HepG2 (cell line): Measurements from ENCODE around the gene TRPV4. TPM values are rescaled to one million over a fixed set of nuclear protein-coding genes. Genes with fewer than 3 reads are reported as not detected.

ENCODE experiments used
- ATAC-seq: fragments of 200-7000 bp; cut with Tn5 transposase; 3 replicates; pipeline ENCODE4 v1.9.1; 2020; ENCODE audit warnings: mild to moderate bottlenecking, moderate library complexity
- BruUV-seq: library from RNA; stranded (reverse); fragments of 400-500 nt; replicated peaks from 2 replicates; lab custom pipeline; 2021; lab: Mats Ljungman, UMichigan
- CTCF ChIA-PET: fragments of 300-600 bp; formaldehyde crosslinking; extraction: SDS; loops from one replicate; lab custom pipeline; 2021; ENCODE audit warnings: low total read pairs, inconsistent platforms, low intra/inter-chr PET ratio; lab: Yijun Ruan, JAX
- POLR2A ChIA-PET: fragments of 350-600 bp; sonication (Branson Sonifier 250); formaldehyde crosslinking; loops from one replicate; lab custom pipeline; 2020; ENCODE audit warnings: antibody characterized with exemption, inconsistent platforms; lab: Yijun Ruan, JAX
- DNase-seq: peaks from one replicate; pipeline ENCODE4 v3.0.0-alpha.2; 2015; ENCODE audit warnings: low spot score
- FAIRE-seq: peaks from 3 replicates; lab custom pipeline; 2011; peaks lifted over from hg19 to GRCh38; lab: Jason Lieb, UNC
- H2AFZ ChIP-seq: one replicate; pipeline ENCODE4 v1.6.1; 2011; ENCODE audit warnings: low read length, inconsistent platforms
- H3K27ac ChIP-seq: fragments of 300-600 bp; 3 replicates; pipeline ENCODE4 v1.8.0; 2011; ENCODE audit warnings: mixed run types, mild to moderate bottlenecking, mixed read lengths, low read length, inconsistent platforms; ENCODE audit not compliant: insufficient read depth; ENCODE audit errors: extremely low read length
- H3K27me3 ChIP-seq, 2 experiments: fragments of 200-600 bp in 1 of 2; 2 replicates in 1 of 2; 3 replicates in 1 of 2; pipeline versions ENCODE4 v1.6.0 to v1.8.0; 2011; ENCODE audit warnings: low read length in 2 of 2, mild to moderate bottlenecking in 2 of 2, moderate library complexity in 2 of 2, inconsistent platforms in 1 of 2; ENCODE audit not compliant: insufficient read depth in 2 of 2, control insufficient read depth in 1 of 2
- H3K36me3 ChIP-seq, 2 experiments: fragments of 200-600 bp in 1 of 2; replicated peaks in 1 of 2; 2 replicates in 1 of 2; 3 replicates in 1 of 2; pipeline versions ENCODE4 v1.5.1 to v1.8.0; 2011; ENCODE audit warnings: low read length in 2 of 2, inconsistent platforms in 1 of 2; ENCODE audit not compliant: insufficient read depth in 2 of 2, control insufficient read depth in 1 of 2
- H3K4me1 ChIP-seq: 2 replicates; pipeline ENCODE4 v1.5.1; 2012; ENCODE audit warnings: low read length, inconsistent platforms; ENCODE audit not compliant: insufficient read depth
- H3K4me2 ChIP-seq: 2 replicates; pipeline ENCODE4 v1.6.0; 2011; ENCODE audit warnings: low read depth, low read length, inconsistent platforms
- H3K4me3 ChIP-seq, 3 experiments: fragments of 200-600 bp in 1 of 3; sonication (generic), shearing (Covaris generic) in 1 of 3; replicated peaks in 1 of 3; 2 replicates each; pipeline ENCODE4 v1.5.1; 2011 to 2016; ENCODE audit warnings: low read length in 3 of 3, inconsistent platforms in 2 of 3, low read depth in 2 of 3, mild to moderate bottlenecking in 2 of 3, control low read depth in 1 of 3, mixed read lengths in 1 of 3; ENCODE audit not compliant: insufficient read depth in 1 of 3
- H3K79me2 ChIP-seq: one replicate; pipeline ENCODE4 v1.6.1; 2011; ENCODE audit warnings: low read length, inconsistent platforms; ENCODE audit not compliant: insufficient read depth
- H3K9ac ChIP-seq: 2 replicates; pipeline ENCODE4 v1.6.0; 2011; ENCODE audit warnings: mild to moderate bottlenecking, low read depth, low read length, inconsistent platforms; ENCODE audit not compliant: insufficient read depth
- H3K9me3 ChIP-seq: 2 replicates; pipeline ENCODE4 v1.5.1; 2012; ENCODE audit warnings: mild to moderate bottlenecking, low read length
- H4K20me1 ChIP-seq: 2 replicates; pipeline ENCODE4 v1.6.0; 2011; ENCODE audit warnings: inconsistent platforms, mild to moderate bottlenecking, low read length, moderate library complexity; ENCODE audit not compliant: insufficient read depth
- EHMT2 ChIP-seq: fragments of 200-600 bp; sonication (generic); IDR thresholded peaks from 2 replicates; pipeline ENCODE4 v1.7.0; 2017; ENCODE audit warnings: antibody characterized with exemption, low read depth, low read length, borderline replicate concordance
- ERF ChIP-seq: IDR thresholded peaks from 2 replicates; pipeline ENCODE4 v1.6.1; 2018; ENCODE audit warnings: missing biosample characterization, missing genetic modification reagents
- HBP1 ChIP-seq: IDR thresholded peaks from 2 replicates; pipeline ENCODE4 v1.6.1; 2016; ENCODE audit warnings: low read depth, control low read depth
- KMT2B ChIP-seq: IDR thresholded peaks from 2 replicates; pipeline ENCODE4 v1.6.1; 2016; ENCODE audit warnings: missing genetic modification reagents, missing compliant biosample characterization
- MTF2 ChIP-seq: sonication (generic); formaldehyde crosslinking; IDR thresholded peaks from 2 replicates; pipeline ENCODE4 v1.5.0; 2020; ENCODE audit warnings: missing genetic modification reagents, borderline replicate concordance
- SOX6 ChIP-seq, 2 experiments: fragments of 450-650 bp in 1 of 2; sonication (generic) in 1 of 2; formaldehyde crosslinking in 1 of 2; IDR thresholded peaks; 2 replicates each; pipeline versions ENCODE4 v1.4.0 to v1.6.1; 2017 to 2020; ENCODE audit warnings: antibody characterized with exemption in 1 of 2, mild to moderate bottlenecking in 1 of 2, missing genetic modification reagents in 1 of 2
- TRIM24 ChIP-seq: sonication (generic); formaldehyde crosslinking; IDR thresholded peaks from 2 replicates; pipeline ENCODE4 v1.8.0; 2022; ENCODE audit warnings: mild to moderate bottlenecking, missing genetic modification reagents
- ZFP37 ChIP-seq: sonication (generic); formaldehyde crosslinking; IDR thresholded peaks from 2 replicates; pipeline ENCODE4 v1.4.0; 2020; ENCODE audit warnings: missing genetic modification reagents, borderline replicate concordance
- ZIK1 ChIP-seq: sonication (generic); formaldehyde crosslinking; IDR thresholded peaks from 2 replicates; pipeline ENCODE4 v1.5.0; 2020; ENCODE audit warnings: mild to moderate bottlenecking, low read depth, missing genetic modification reagents, borderline replicate concordance
- ZNF263 ChIP-seq: sonication (generic); formaldehyde crosslinking; IDR thresholded peaks from 2 replicates; pipeline ENCODE4 v1.4.0; 2020; ENCODE audit warnings: missing genetic modification reagents
- ZNF292 ChIP-seq: sonication (generic); formaldehyde crosslinking; IDR thresholded peaks from 2 replicates; pipeline ENCODE4 v1.8.1; 2022; ENCODE audit warnings: mild to moderate bottlenecking, low read depth, missing genetic modification reagents, borderline replicate concordance
- ZNF615 ChIP-seq: sonication (generic); formaldehyde crosslinking; IDR thresholded peaks from 2 replicates; pipeline ENCODE4 v1.5.0; 2020; ENCODE audit warnings: mild to moderate bottlenecking, missing genetic modification reagents, borderline replicate concordance
- ZNF724P ChIP-seq: sonication (generic); formaldehyde crosslinking; IDR thresholded peaks from 2 replicates; pipeline ENCODE4 v1.8.0; 2022; ENCODE audit warnings: missing genetic modification reagents, borderline replicate concordance
- WGBS: methylation state at CpG from one replicate; pipeline ENCODE4 v1.1.6; 2017; ENCODE audit warnings: low lambda C conversion rate; 5-methylcytosine and 5-hydroxymethylcytosine counted together
- in situ Hi-C: cut with HindIII; loops from 2 replicates; pipeline ENCODE4 v1.10.0; 2017; ENCODE audit warnings: low pct_unique_long_range_greater_than_20kb; ENCODE audit not compliant: extremely low pct_ligation_motif_present
- intact Hi-C: fragments of 100-400 bp; cut with micrococcal nuclease; formaldehyde crosslinking; loops from one replicate; pipeline ENCODE4 v1.10.0; 2022; ENCODE audit not compliant: unreplicated experiment
- polyA plus RNA-seq, 8 experiments: library from polyadenylated mRNA; depleted of rRNA in 3 of 8; stranded (reverse) in 7 of 8; unstranded in 1 of 8; fragments of >200 nt; fragmentation: Illumina TruSeq in 4 of 8; extraction: Trizol in 4 of 8; gene quantifications; 2 replicates each; pipeline versions ENCODE4 v1.2.1 to v1.2.3, GENCODE V29; 2011 to 2016; ENCODE audit warnings: low read depth in 4 of 8, missing spikeins in 1 of 8, mixed read lengths in 1 of 8; ENCODE audit not compliant: insufficient read depth in 1 of 8
- total RNA-seq, 5 experiments: library from RNA; depleted of rRNA; stranded (reverse); fragments of >200 nt; fragmentation: Illumina TruSeq; extraction: Trizol; gene quantifications; 2 replicates each; pipeline ENCODE4 v1.2.3, GENCODE V29; 2016; ENCODE audit warnings: low read depth in 1 of 5
- TF ChIP-seq, protein P1 (sequence below): sonication (generic); formaldehyde crosslinking; IDR thresholded peaks from 2 replicates; pipeline ENCODE4 v1.8.1; 2022; ENCODE audit warnings: low read depth, mild to moderate bottlenecking, missing genetic modification reagents
- TF ChIP-seq, protein P2 (sequence below): sonication (generic); formaldehyde crosslinking; IDR thresholded peaks from 2 replicates; pipeline ENCODE4 v1.8.1; 2022; ENCODE audit warnings: mild to moderate bottlenecking, missing genetic modification reagents

TRPV4 gene
- total and polyA plus RNA-seq, 2 of the 13 experiments (the other 11 are each of a cell fraction or from before 2014, with no cell fraction given): 0.66 to 4.7 TPM

DNA sequence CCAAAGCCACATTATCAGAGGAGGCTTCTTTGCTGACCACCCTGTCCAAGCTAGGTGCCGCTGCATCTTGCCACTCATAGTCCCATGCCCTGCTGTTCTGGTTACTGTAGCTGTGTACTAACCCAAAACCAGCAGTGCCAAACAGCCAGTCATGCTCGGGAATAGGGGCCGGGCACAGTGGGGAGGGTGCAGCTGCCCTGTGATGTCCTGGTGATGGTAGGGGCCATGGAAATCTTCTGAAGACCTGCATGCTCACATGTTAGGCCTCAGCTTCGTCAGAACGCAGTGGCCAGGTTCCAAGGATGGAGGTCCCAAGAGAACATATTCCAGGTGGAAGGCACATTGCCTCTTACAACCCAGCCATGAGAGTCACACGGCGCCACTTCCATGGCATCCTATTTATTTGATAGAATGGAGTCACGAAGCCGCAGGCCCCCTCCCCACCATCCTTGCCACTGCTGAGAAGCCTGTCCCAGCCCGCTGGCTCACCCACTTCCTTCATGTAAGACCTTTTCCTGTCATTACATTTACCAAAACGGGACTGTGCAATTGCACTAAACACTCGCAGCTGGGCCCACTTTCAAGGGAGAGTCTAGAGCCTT is 71.0 kb downstream of the TRPV4 start (continued):
- TF ChIP-seq EHMT2 (no peak), KMT2B (CRISPR knock-in tag) (no peak), ZFP37 (CRISPR knock-in tag) (no peak)
- TF ChIP-seq, all 625 proteins: peak for 0

DNA sequence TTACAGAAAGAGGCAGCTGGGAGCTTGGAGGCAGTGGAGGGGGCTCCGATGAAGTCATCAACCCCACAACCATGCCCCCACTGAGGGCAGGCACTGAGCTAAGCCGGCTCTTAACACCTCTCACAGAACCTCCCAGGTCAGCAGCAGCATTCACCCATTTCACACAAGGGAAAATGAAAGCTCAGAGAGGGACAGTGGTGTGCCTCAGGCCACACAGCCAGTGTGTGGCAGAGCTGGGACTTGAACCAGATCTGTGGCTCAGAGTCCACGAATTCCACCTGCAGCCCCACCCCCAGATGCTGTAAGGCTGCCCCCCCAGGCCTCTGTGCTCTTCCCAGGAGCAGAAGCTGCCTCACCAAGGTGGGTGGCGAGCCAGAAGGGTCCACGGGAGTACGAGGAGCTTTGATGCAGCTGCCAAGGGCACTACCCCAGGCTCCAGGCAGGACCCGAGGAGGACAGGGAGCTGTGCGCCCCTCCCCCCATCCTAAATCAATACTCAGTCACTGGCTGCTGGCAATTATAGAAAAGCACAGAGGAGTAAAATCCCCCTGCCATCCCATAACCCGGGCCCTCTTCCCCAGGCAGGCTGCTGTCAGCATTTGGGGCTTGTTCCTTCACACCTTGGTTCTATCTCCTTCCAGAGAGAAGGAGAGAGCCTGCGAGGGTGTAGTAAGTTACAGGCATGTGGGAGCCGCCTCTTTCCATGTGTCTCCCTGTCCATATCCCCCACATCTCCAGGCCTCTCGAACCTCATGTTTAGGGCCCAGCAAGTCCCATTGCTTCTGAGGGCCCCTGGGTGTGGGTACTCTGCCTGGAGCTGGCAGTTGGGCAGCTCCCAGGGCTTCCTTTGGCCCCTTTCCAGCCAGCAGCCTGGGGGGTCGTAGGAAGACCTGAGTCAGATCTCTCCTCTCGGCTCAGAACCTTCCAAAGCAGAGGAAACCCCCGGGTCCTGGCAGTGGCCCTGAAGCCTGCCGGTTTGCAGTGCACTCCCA is 72.0 kb downstream of the TRPV4 start:
- no peak for FAIRE-seq
- H3K27ac ChIP-seq: peak overlapping the region; percentile 19
- H3K4me2 ChIP-seq: no peak overlapping the region
- no peak overlapping the region for H3K4me3 ChIP-seq
- ChIA-PET CTCF (no interaction called here), POLR2A (interaction anchor here (0.6 kb wide), 1 partner anchor 30 kb away, joined by 4 read pairs; no protein-coding TSS in a partner anchor)
- H4K20me1 ChIP-seq: no peaks in the 10 kb centered on the region
- H3K9me3 ChIP-seq: peaks cover 6% of the 10 kb centered on the region; the same call in 1 of the 2 replicates
- peaks cover 4% of the 10 kb centered on the region for H3K79me2 ChIP-seq
- ATAC-seq: no peak
- H3K27me3 ChIP-seq: no peaks in the 10 kb centered on the region
- in situ Hi-C loops (no loop called here), intact Hi-C loops (no loop called here)
- H3K36me3 ChIP-seq: peaks cover 1 to 6% of the 10 kb centered on the region in 2 experiments; a peak in 2 of 5 replicates
- no TSS peak for BruUV-seq
- no peak overlapping the region for H2AFZ ChIP-seq
- H3K4me1 ChIP-seq: peaks cover 16% of the 10 kb centered on the region
- no peak for DNase-seq
- 95% methylated on average over 10 of the region's 16 CpGs for WGBS
- H3K9ac ChIP-seq: no peak overlapping the region
- TF ChIP-seq TRIM24 (CRISPR knock-in tag) (no peak), SOX6 (IDR thresholded peaks at IDR 0.05) (no peak), SOX6 (CRISPR knock-in tag; IDR thresholded peaks at IDR 0.05) (0 out of 2 replicates have a peak, but pooled peaks have one; percentile 6), ZIK1 (CRISPR knock-in tag) (no peak), ZNF724P (no peak), ZNF292 (CRISPR knock-in tag) (no peak), ERF (CRISPR knock-in tag) (no peak), HBP1 (CRISPR knock-in tag) (no peak), ZNF263 (CRISPR knock-in tag) (no peak), MTF2 (no peak), ZNF615 (CRISPR knock-in tag) (no peak)
- TF ChIP-seq, protein P1, sequence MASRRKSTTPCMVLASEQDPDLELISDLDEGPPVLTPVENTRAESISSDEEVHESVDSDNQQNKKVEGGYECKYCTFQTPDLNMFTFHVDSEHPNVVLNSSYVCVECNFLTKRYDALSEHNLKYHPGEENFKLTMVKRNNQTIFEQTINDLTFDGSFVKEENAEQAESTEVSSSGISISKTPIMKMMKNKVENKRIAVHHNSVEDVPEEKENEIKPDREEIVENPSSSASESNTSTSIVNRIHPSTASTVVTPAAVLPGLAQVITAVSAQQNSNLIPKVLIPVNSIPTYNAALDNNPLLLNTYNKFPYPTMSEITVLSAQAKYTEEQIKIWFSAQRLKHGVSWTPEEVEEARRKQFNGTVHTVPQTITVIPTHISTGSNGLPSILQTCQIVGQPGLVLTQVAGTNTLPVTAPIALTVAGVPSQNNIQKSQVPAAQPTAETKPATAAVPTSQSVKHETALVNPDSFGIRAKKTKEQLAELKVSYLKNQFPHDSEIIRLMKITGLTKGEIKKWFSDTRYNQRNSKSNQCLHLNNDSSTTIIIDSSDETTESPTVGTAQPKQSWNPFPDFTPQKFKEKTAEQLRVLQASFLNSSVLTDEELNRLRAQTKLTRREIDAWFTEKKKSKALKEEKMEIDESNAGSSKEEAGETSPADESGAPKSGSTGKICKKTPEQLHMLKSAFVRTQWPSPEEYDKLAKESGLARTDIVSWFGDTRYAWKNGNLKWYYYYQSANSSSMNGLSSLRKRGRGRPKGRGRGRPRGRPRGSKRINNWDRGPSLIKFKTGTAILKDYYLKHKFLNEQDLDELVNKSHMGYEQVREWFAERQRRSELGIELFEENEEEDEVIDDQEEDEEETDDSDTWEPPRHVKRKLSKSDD (CRISPR knock-in tag): no peak
- TF ChIP-seq, protein P2, sequence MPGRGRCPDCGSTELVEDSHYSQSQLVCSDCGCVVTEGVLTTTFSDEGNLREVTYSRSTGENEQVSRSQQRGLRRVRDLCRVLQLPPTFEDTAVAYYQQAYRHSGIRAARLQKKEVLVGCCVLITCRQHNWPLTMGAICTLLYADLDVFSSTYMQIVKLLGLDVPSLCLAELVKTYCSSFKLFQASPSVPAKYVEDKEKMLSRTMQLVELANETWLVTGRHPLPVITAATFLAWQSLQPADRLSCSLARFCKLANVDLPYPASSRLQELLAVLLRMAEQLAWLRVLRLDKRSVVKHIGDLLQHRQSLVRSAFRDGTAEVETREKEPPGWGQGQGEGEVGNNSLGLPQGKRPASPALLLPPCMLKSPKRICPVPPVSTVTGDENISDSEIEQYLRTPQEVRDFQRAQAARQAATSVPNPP (CRISPR knock-in tag): no peak
